D721Med (cell line): ENCODE results near the gene DHX35.

Source experiments
- DNase-seq: peaks from one replicate; pipeline ENCODE4 v3.0.0; 2011; ENCODE audit warnings: low spot score; ENCODE audit not compliant: insufficient read length
- FAIRE-seq: peaks from 2 replicates; lab custom pipeline; 2011; peaks lifted over from hg19 to GRCh38; lab: Jason Lieb, UNC
- CTCF ChIP-seq: IDR thresholded peaks from 2 replicates; pipeline ENCODE4 v1.5.1; 2012; ENCODE audit warnings: mild to moderate bottlenecking, control low read depth; ENCODE audit not compliant: insufficient read depth; ENCODE audit errors: missing control alignments

DHX35 gene

GRCh38 chr20:39042279-39043150 lies 80.4 kb downstream of the DHX35 start:
- no peak for DNase-seq
- no peak for FAIRE-seq
- no peak for TF ChIP-seq CTCF

GRCh38 chr20:39044501-39044900 lies 82.4 kb downstream of the DHX35 start:
- DNase-seq (no peak), FAIRE-seq (no peak)

GRCh38 chr20:39045676-39046075 lies 83.5 kb downstream of the DHX35 start:
- FAIRE-seq (no peak), DNase-seq (no peak)
- TF ChIP-seq CTCF: no peak

More at GRCh38 chr20:39044501-39044900, 82.4 kb downstream of the DHX35 start:
- no peak for TF ChIP-seq CTCF

GRCh38 chr20:39047417-39047985 lies 85.4 kb downstream of the DHX35 start:
- FAIRE-seq: no peak
- TF ChIP-seq CTCF: no peak
- DNase-seq: no peak

- DNase-seq (peak; percentile 66), FAIRE-seq (no peak)
Observed at GRCh38 chr20:39048000-39048696, 86.0 kb downstream of the DHX35 start.

DNA sequence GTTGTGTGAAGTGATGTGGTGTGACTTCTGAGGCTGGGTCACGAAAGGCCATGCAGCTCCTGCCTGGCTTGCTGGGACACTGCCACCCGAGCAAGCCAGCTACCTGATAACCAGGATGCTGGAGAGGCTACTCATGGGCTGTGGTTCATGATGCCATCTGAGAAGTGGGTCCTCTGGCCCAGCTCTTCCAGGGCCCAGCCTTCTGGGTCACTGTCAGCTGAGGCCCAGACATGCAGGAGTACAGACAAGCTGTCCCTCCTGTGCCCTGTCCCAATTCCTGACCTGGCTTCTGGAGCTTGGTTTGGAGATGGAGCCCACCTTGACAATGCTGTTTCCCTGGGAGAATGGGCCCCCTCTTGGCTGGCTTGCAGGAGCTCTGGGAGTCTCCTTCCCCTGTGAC lies 87.0 kb downstream of the DHX35 start:
- FAIRE-seq (no peak), DNase-seq (no peak)
- no peak for TF ChIP-seq CTCF

More at GRCh38 chr20:39048000-39048696, 86.0 kb downstream of the DHX35 start:
- peak; percentile 84 for TF ChIP-seq CTCF
